Gastrocnemius medialis (tissue), 4 donors: Measurements from ENCODE around the gene FAM98C.

Source experiments
- POLR2A ChIP-seq, 2 donors: fragments of 450-650 bp; IDR thresholded peaks; one replicate each; pipeline ENCODE4 v1.6.1; 2017; ENCODE audit warnings: antibody characterized with exemption in 2 of 2, mild to moderate bottlenecking in 2 of 2, moderate library complexity in 2 of 2
- TF ChIP-seq, protein P1 (sequence below), 5 experiments: fragments of 450-650 bp in 3 of 5; fragments of 200-600 bp in 2 of 5; sonication (generic) in 2 of 5; IDR thresholded peaks in 4 of 5; conservative IDR thresholded peaks in 1 of 5; 1 replicate in 4 of 5; 2 replicates in 1 of 5; pipeline ENCODE4 v1.5.1; 2016 to 2019; ENCODE audit warnings: antibody characterized with exemption in 5 of 5, mild to moderate bottlenecking in 3 of 5, moderate library complexity in 3 of 5

DNA sequence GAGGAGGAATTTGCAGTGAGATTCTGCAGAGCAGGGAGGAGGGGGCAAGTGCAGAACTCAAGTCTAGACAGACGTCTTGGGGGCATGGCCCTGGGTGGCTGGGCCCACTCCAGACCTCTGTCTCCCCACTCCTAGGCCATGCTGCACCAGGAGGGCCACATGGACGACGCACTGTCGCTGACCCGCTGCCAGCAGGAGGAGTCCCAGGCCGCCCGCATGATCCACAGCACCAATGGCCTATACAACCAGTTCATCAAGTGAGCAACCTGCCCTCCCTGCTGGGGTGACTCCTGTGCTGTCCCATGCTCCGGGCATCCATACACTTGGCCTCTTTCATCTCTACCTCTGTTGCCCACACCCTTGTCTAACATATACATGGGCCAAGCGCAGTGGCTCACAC, 48.7 kb downstream of the FAM98C start:
- TF ChIP-seq, protein P1, sequence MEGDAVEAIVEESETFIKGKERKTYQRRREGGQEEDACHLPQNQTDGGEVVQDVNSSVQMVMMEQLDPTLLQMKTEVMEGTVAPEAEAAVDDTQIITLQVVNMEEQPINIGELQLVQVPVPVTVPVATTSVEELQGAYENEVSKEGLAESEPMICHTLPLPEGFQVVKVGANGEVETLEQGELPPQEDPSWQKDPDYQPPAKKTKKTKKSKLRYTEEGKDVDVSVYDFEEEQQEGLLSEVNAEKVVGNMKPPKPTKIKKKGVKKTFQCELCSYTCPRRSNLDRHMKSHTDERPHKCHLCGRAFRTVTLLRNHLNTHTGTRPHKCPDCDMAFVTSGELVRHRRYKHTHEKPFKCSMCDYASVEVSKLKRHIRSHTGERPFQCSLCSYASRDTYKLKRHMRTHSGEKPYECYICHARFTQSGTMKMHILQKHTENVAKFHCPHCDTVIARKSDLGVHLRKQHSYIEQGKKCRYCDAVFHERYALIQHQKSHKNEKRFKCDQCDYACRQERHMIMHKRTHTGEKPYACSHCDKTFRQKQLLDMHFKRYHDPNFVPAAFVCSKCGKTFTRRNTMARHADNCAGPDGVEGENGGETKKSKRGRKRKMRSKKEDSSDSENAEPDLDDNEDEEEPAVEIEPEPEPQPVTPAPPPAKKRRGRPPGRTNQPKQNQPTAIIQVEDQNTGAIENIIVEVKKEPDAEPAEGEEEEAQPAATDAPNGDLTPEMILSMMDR (IDR thresholded peaks at IDR 0.05 in 4 of 5, conservative IDR thresholded peaks at IDR 0.05 in 1 of 5): no peak
- no peak for TF ChIP-seq POLR2A (IDR thresholded peaks at IDR 0.05)
